Stimulated activated naive CD8-positive, alpha-beta T cell treated with anti-CD3 and anti-CD28 coated beads, Interleukin-15, amount 100 ng/mL, for 72 hours (primary cell): ENCODE measurements around the gene OTOG.

Experiments
- ATAC-seq: fragments of 150-1000 bp; cut with Tn5 transposase; 2 replicates; pipeline ENCODE4 v1.10.0; 2021; ENCODE audit warnings: mild to moderate bottlenecking, moderate library complexity
- DNase-seq, 2 donors: peaks; one replicate each; pipeline ENCODE4 v3.0.0; 2021 to 2022
- H3K27ac Mint-ChIP-seq, 2 donors: one replicate each; pipeline ENCODE4 v1.8.0; 2022; ENCODE audit warnings: mild to moderate bottlenecking in 2 of 2, mixed read lengths in 2 of 2, moderate library complexity in 2 of 2
- H3K27me3 Mint-ChIP-seq: one replicate; pipeline ENCODE4 v1.8.0; 2022; ENCODE audit warnings: mixed read lengths
- H3K4me1 Mint-ChIP-seq: one replicate; pipeline ENCODE4 v1.8.0; 2022; ENCODE audit warnings: mild to moderate bottlenecking, mixed read lengths
- H3K4me3 Mint-ChIP-seq, 2 donors: one replicate each; pipeline ENCODE4 v1.8.0; 2022; ENCODE audit warnings: mild to moderate bottlenecking in 2 of 2, mixed read lengths in 2 of 2, moderate library complexity in 1 of 2
- H3K9me3 Mint-ChIP-seq, 2 donors: one replicate each; pipeline ENCODE4 v1.8.0; 2022; ENCODE audit warnings: mixed read lengths in 2 of 2

The OTOG gene

GRCh38 chr11:17642980-17643379, 95.9 kb downstream of the OTOG start:
- peaks cover 0 to 10% of the 10 kb centered on the region in 2 donors for H3K9me3 Mint-ChIP-seq
- no peak overlapping the region for H3K27ac Mint-ChIP-seq
- H3K4me3 Mint-ChIP-seq = no peak overlapping the region
- DNase-seq (no peak), ATAC-seq (no peak)
- H3K27me3 Mint-ChIP-seq = peaks cover 11% of the 10 kb centered on the region
- no peaks in the 10 kb centered on the region for H3K4me1 Mint-ChIP-seq

GRCh38 chr11:17643506-17644405, 96.7 kb downstream of the OTOG start:
- no peak for ATAC-seq
- Mint-ChIP-seq H3K27me3 (peaks cover 16% of the 10 kb centered on the region), H3K9me3 (peaks cover 0 to 10% of the 10 kb centered on the region in 2 donors), H3K4me3 (no peak overlapping the region), H3K27ac (no peak overlapping the region), H3K4me1 (no peaks in the 10 kb centered on the region)
- no peak for DNase-seq

- Mint-ChIP-seq H3K4me3 (no peak overlapping the region), H3K4me1 (no peaks in the 10 kb centered on the region), H3K27ac (peak overlapping the region in 1 of 2 donors; percentile 13), H3K27me3 (peaks cover 32% of the 10 kb centered on the region), H3K9me3 (peaks cover 0 to 10% of the 10 kb centered on the region in 2 donors)
- ATAC-seq (no peak), DNase-seq (no peak)
Observed at GRCh38 chr11:17645190-17645970, 98.3 kb downstream of the OTOG start.

- H3K4me1 Mint-ChIP-seq = no peaks in the 10 kb centered on the region
- H3K27ac Mint-ChIP-seq = no peak overlapping the region
- peaks cover 0 to 10% of the 10 kb centered on the region in 2 donors for H3K9me3 Mint-ChIP-seq
- ATAC-seq (no peak), DNase-seq (no peak)
- peaks cover 44% of the 10 kb centered on the region for H3K27me3 Mint-ChIP-seq
- H3K4me3 Mint-ChIP-seq = no peak overlapping the region
Observed at GRCh38 chr11:17646451-17647145, 99.5 kb downstream of the OTOG start.

GRCh38 chr11:17648528-17648927, 101.5 kb downstream of the OTOG start:
- Mint-ChIP-seq H3K9me3 (peaks cover 0 to 10% of the 10 kb centered on the region in 2 donors), H3K4me3 (no peak overlapping the region), H3K27ac (peak overlapping the region in 1 of 2 donors; percentile 21), H3K4me1 (no peaks in the 10 kb centered on the region), H3K27me3 (peaks cover 52% of the 10 kb centered on the region)
- no peak for DNase-seq
- ATAC-seq = no peak

GRCh38 chr11:17649261-17649660, 102.2 kb downstream of the OTOG start:
- Mint-ChIP-seq H3K27ac (no peak overlapping the region), H3K9me3 (peaks cover 0 to 10% of the 10 kb centered on the region in 2 donors), H3K4me3 (no peak overlapping the region), H3K27me3 (peaks cover 52% of the 10 kb centered on the region), H3K4me1 (no peaks in the 10 kb centered on the region)
- DNase-seq = no peak
- ATAC-seq = no peak

- Mint-ChIP-seq H3K4me3 (no peak overlapping the region), H3K9me3 (peaks cover 0 to 10% of the 10 kb centered on the region in 2 donors), H3K27me3 (peaks cover 52% of the 10 kb centered on the region), H3K4me1 (no peaks in the 10 kb centered on the region), H3K27ac (no peak overlapping the region)
- DNase-seq (no peak), ATAC-seq (no peak)
Observed at GRCh38 chr11:17649696-17650095, 102.6 kb downstream of the OTOG start.

- H3K27ac Mint-ChIP-seq = no peak overlapping the region
- H3K9me3 Mint-ChIP-seq = peaks cover 0 to 15% of the 10 kb centered on the region in 2 donors
- H3K4me3 Mint-ChIP-seq = no peak overlapping the region
- H3K4me1 Mint-ChIP-seq = no peaks in the 10 kb centered on the region
- H3K27me3 Mint-ChIP-seq = peaks cover 56% of the 10 kb centered on the region
- ATAC-seq = no peak
- no peak for DNase-seq
Observed at GRCh38 chr11:17650127-17650911, 103.3 kb downstream of the OTOG start.

- ATAC-seq = no peak
- Mint-ChIP-seq H3K27me3 (peaks cover 63% of the 10 kb centered on the region), H3K4me3 (no peak overlapping the region), H3K9me3 (peaks cover 5 to 22% of the 10 kb centered on the region in 2 donors), H3K4me1 (no peaks in the 10 kb centered on the region), H3K27ac (no peak overlapping the region)
- no peak for DNase-seq
Observed at GRCh38 chr11:17651061-17651460, 104.0 kb downstream of the OTOG start.

- H3K9me3 Mint-ChIP-seq = peaks cover 5 to 23% of the 10 kb centered on the region in 2 donors
- H3K27me3 Mint-ChIP-seq = peaks cover 64% of the 10 kb centered on the region
- H3K4me3 Mint-ChIP-seq = no peak overlapping the region
- no peak for DNase-seq
- H3K27ac Mint-ChIP-seq = no peak overlapping the region
- no peaks in the 10 kb centered on the region for H3K4me1 Mint-ChIP-seq
- ATAC-seq = no peak
Observed at GRCh38 chr11:17651681-17652080, 104.6 kb downstream of the OTOG start.

- Mint-ChIP-seq H3K27me3 (peaks cover 61% of the 10 kb centered on the region), H3K4me1 (no peaks in the 10 kb centered on the region), H3K4me3 (no peak overlapping the region), H3K9me3 (peaks cover 5 to 16% of the 10 kb centered on the region in 2 donors), H3K27ac (no peak overlapping the region)
- ATAC-seq (no peak), DNase-seq (no peak)
Observed at GRCh38 chr11:17652556-17652955, 105.5 kb downstream of the OTOG start.

- Mint-ChIP-seq H3K27ac (no peak overlapping the region), H3K4me1 (no peaks in the 10 kb centered on the region), H3K9me3 (peaks cover 5 to 12% of the 10 kb centered on the region in 2 donors), H3K27me3 (peaks cover 64% of the 10 kb centered on the region), H3K4me3 (no peak overlapping the region)
- no peak for ATAC-seq
- DNase-seq = no peak
Observed at GRCh38 chr11:17653611-17654010, 106.6 kb downstream of the OTOG start.

- ATAC-seq (no peak), DNase-seq (no peak)
- Mint-ChIP-seq H3K27ac (no peak overlapping the region), H3K4me3 (no peak overlapping the region), H3K9me3 (peaks cover 5 to 12% of the 10 kb centered on the region in 2 donors), H3K27me3 (peaks cover 52% of the 10 kb centered on the region), H3K4me1 (no peaks in the 10 kb centered on the region)
Observed at GRCh38 chr11:17655682-17656081, 108.6 kb downstream of the OTOG start.

GRCh38 chr11:17658211-17658610, 111.2 kb downstream of the OTOG start:
- H3K9me3 Mint-ChIP-seq = peaks cover 5 to 12% of the 10 kb centered on the region in 2 donors
- no peak for ATAC-seq
- H3K27ac Mint-ChIP-seq = no peak overlapping the region
- DNase-seq = no peak
- H3K27me3 Mint-ChIP-seq = peaks cover 45% of the 10 kb centered on the region
- H3K4me1 Mint-ChIP-seq = no peaks in the 10 kb centered on the region
- no peak overlapping the region for H3K4me3 Mint-ChIP-seq

GRCh38 chr11:17668166-17668565, 121.1 kb downstream of the OTOG start:
- DNase-seq (no peak), ATAC-seq (no peak)
- H3K4me1 Mint-ChIP-seq = no peaks in the 10 kb centered on the region
- no peak overlapping the region for H3K4me3 Mint-ChIP-seq
- H3K27me3 Mint-ChIP-seq = peaks cover 18% of the 10 kb centered on the region
- H3K27ac Mint-ChIP-seq = no peak overlapping the region
- H3K9me3 Mint-ChIP-seq = no peaks in the 10 kb centered on the region
